GM21381 (cell line): ENCODE measurements around the gene CLEC14A.

Experiments
- ATAC-seq: cut with Tn5 transposase; IDR thresholded peaks from one replicate; pipeline ENCODE4 v1.9.1; 2021; ENCODE audit warnings: mild to moderate bottlenecking, moderate library complexity; ENCODE audit not compliant: unreplicated experiment

Gene CLEC14A

GRCh38 chr14:38250331-38250730 lies 5.6 kb downstream of the CLEC14A start:
- ATAC-seq: no peak

- ATAC-seq: no peak
These were observed 7.4 kb downstream of the CLEC14A start for GRCh38 chr14:38248321-38249028.

- no peak for ATAC-seq
These were observed 12.1 kb downstream of the CLEC14A start for GRCh38 chr14:38243696-38244240.

DNA sequence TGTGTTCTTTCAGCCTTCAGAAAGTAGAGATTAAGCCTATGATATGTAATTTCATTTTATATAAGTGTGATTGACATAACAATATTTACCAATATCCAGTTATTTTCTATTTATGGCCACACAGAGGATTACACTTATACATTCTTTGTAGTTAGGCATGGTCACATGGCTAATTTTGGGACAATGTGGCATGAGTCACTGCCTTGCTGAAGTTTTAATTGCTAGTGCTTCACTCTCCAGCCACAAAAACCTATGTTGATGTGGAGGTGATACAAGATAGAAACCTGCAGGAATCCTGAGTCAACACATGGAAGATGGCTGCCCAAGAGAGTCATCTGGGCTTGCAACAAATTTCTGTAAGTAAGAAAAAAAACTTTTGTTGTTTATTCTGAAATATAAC lies 17.0 kb downstream of the CLEC14A start:
- ATAC-seq: no peak

DNA sequence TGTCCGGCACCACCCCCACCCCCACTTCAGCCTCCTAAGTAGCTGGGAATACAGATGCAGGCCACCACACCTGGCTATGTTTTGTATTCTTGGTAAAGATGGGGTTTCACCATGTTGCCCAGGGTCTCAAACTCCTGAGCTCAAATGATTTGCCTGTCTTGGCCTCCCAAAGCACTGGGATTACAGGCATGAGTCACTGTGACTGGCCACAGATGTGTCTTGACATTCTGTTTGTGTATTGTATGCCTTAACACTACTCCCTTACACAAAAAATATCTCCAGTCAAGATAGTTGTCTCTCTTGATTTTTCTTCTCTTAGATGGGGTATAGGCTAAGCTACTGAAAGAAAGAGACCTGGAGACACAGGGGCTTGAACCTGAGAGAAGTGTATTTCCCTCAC lies 17.6 kb downstream of the CLEC14A start:
- no peak for ATAC-seq

DNA sequence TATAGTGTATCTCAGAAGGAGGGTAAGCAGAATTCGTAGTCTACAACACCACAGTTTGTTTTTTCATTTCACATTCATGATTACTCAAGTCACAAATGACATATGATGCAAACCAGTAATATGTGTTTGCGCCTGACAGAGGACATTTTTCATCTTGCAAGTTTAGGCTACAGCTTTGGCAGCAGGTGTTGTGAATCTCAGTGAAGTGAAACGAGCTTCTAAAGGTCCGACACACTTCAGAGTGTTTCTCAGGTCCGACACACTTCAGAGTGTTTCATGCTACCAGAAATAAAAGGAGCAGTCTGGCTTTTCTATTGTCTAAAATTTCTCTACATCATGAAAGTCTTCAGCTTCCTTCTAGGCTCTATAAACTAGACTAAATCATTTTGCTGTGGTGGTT lies 22.7 kb downstream of the CLEC14A start:
- no peak for ATAC-seq

DNA sequence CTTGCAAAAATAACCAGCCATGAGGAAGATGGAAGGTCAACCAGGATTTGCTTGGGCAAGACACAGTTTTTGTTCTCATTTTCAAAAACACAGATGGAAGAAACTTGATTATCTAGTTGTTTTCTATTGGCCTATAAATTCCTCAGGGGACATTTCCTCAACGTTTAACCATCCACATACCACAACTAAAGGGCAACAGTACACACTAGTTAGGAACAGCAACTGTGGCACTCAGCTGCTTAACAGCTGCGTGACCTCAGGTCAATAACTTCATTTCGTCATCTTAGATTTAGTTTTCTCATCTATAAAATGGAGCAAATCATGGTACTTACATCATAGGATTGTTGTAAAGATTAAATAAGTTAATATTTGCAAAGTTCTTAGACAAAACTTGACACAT lies 29.5 kb downstream of the CLEC14A start:
- no peak for ATAC-seq

DNA sequence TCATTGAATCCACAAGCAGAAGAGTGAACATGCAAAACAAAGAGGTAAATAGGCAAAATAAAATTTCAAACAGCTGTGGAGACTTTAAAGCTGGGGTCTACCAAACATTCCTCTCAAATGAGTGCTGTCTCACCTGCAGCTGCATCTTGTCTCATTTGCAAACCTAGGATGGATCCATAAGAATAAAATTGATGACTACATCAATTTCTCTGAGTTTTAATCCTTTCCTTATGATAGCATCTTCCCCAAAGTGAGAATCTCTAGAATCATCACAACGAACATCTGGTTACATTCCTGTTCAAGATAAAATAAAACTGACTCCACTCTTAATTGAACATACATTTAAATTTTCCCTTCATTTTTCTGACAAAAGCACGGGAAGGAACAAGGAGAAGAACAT lies 29.9 kb downstream of the CLEC14A start:
- ATAC-seq: no peak

DNA sequence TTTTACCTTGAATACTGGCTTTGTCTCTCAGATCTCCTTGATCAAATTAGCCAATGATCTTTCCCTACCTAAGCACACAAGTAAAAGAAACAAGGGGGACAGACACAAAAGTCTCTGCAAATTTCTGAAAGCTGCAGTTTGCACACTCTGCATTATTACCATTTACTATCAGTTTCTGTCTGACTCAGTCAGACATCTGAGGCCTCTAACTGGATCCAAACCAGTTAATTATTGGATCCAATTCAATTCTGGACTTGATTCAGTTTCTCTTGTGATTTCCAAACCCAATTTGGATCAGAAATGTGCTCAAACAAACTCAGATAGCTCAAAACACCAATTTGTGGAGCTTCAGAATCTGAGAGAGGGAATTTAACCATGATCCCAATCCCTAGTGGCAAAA lies 31.6 kb downstream of the CLEC14A start:
- no peak for ATAC-seq

- no peak for ATAC-seq
These were observed 34.8 kb downstream of the CLEC14A start for GRCh38 chr14:38221077-38221476.

DNA sequence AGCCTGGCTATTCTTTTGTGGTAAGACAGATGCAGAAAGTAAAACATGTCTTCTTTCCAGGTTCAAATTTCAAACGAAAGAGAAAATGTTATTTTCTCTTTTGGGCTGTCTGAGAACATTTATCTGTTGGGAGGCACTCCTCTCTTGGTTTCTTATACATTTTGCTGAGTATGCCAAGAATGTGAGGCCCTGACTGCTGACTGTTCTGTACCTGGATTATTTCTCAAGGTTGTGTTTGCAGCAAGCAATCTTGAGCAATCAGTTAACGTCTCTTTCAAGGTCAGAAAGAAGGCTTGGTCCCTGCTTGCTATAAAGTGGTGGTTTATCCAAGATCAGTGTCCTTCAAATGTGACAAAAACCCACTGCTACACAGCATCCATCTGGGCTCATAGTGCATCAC lies 38.3 kb downstream of the CLEC14A start:
- no peak for ATAC-seq

- no peak for ATAC-seq
These were observed 42.9 kb downstream of the CLEC14A start for GRCh38 chr14:38213001-38213400.

DNA sequence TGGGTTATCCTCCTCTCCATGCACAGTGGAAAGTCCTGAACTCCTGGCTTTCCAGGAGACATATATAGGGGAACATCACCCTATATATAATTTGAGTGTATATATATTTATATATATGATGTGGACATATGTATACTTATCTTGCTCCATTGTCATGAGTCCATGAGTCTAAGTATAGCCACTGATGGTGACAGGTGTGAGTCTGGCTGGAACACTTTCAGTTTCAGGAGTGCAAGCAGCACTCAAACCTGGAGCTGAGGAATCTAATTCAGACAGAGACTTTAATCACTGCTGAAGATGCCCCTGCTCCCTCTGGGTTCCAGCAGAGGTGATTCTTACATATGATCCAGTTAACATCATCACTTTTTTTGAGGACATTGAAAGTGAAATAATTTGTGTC lies 43.8 kb downstream of the CLEC14A start:
- no peak for ATAC-seq

- ATAC-seq: no peak
These were observed 44.6 kb downstream of the CLEC14A start for GRCh38 chr14:38211255-38211735.

- no peak for ATAC-seq
These were observed 45.2 kb downstream of the CLEC14A start for GRCh38 chr14:38210587-38211216.

DNA sequence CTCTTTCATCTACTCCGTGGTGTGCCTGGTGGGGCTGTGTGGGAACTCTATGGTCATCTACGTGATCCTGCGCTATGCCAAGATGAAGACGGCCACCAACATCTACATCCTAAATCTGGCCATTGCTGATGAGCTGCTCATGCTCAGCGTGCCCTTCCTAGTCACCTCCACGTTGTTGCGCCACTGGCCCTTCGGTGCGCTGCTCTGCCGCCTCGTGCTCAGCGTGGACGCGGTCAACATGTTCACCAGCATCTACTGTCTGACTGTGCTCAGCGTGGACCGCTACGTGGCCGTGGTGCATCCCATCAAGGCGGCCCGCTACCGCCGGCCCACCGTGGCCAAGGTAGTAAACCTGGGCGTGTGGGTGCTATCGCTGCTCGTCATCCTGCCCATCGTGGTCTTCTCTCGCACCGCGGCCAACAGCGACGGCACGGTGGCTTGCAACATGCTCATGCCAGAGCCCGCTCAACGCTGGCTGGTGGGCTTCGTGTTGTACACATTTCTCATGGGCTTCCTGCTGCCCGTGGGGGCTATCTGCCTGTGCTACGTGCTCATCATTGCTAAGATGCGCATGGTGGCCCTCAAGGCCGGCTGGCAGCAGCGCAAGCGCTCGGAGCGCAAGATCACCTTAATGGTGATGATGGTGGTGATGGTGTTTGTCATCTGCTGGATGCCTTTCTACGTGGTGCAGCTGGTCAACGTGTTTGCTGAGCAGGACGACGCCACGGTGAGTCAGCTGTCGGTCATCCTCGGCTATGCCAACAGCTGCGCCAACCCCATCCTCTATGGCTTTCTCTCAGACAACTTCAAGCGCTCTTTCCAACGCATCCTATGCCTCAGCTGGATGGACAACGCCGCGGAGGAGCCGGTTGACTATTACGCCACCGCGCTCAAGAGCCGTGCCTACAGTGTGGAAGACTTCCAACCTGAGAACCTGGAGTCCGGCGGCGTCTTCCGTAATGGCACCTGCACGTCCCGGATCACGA lies 46.0 kb downstream of the CLEC14A start:
- ATAC-seq: no peak

DNA sequence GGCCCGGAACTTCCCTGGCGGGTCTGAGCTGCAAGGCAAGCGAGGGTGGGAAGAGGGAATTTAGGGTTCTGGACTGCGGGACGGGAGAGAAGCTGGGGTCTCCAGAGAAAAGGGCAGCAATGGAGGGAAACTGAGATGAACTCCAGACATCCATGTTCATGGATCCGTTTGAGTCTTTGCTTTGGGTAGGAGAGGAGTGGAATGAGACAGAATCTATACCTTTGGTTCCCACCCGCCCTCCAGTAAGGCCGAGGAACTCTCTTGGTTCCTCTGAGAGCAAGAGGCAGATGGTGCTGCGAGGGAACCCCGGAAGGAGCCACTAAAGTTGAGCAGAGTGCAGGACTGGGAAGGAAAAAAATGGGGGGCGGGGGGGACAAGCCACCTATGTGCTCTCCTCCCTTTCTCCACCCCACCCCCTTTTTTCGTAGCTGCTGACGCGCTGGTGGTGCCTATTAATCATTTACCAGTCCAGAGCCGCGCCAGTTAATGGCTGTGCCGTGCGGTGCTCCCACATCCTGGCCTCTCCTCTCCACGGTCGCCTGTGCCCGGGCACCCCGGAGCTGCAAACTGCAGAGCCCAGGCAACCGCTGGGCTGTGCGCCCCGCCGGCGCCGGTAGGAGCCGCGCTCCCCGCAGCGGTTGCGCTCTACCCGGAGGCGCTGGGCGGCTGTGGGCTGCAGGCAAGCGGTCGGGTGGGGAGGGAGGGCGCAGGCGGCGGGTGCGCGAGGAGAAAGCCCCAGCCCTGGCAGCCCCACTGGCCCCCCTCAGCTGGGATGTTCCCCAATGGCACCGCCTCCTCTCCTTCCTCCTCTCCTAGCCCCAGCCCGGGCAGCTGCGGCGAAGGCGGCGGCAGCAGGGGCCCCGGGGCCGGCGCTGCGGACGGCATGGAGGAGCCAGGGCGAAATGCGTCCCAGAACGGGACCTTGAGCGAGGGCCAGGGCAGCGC lies 47.0 kb downstream of the CLEC14A start:
- ATAC-seq: no peak

DNA sequence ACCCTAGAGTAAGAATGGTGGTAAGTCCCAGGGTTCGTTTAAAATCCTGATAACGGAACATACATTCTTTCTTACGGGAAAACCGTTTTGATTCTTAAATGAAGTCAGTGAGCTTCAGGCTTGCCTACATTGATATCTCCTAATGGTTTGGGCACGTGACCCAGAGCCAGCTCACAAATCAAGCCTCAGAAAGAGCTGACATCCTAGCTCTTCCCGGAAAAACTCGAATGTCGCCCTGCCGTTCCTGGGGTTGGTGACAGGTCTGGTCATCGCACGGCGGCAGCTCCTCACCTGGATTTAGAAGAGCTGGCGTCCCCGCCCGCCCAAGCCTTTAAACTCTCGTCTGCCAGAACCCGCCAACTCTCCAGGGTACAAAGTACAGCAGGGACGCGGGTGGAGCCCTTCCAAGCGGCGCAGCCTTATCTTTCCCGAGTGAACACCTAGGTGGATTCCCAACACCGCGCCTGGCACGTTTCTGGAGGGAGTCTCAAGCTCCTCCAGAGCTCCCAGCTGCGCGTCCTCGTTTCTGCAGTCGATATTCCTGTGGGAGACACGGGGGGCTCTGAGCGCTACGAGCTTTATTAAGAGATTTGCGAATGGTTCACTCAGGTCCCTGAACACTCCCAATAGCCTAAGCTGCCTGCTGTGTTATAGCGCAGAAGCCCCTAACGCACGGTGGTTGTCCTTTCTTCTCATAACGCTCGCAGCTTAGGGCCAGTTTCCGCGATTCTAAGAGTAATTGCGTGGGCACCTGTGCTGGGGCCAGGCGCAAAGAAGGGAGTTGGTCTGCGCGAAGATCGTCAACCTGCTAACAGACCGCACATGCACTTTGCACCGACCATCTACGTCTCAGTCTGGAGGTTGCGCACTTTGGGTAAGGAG lies 47.9 kb downstream of the CLEC14A start, which contains the start of gene SSTR1:
Gene SSTR1 (plus strand): TSS at position 169 of the 882 bp plus-strand sequence. CDS start 1,486 bp downstream, outside the sequence.
- no peak for ATAC-seq

- no peak for ATAC-seq
These were observed 48.5 kb downstream of the CLEC14A start for GRCh38 chr14:38207377-38207735.
